ENCODE results near the gene HOXB4.

Gene HOXB4

GRCh38 chr17:48559840-48560817 lies 18.0 kb downstream of the HOXB4 start:
- in situ Hi-C loops (cut with HindIII; ENCODE audit: low pct_unique_long_range_greater_than_20kb, low sequenced_read_pairs): no loop called here
- TF ChIP-seq JUND (IDR thresholded peaks at IDR 0.05; ENCODE audit: low read depth): no peak
- DNase-seq (ENCODE audit: low read depth in 1 of 2, low spot score in 1 of 2): no peak

- TF ChIP-seq JUND (IDR thresholded peaks at IDR 0.05; ENCODE audit: low read depth): no peak
- DNase-seq (ENCODE audit: low read depth in 1 of 2, low spot score in 1 of 2): no peak
- in situ Hi-C loops (cut with HindIII; ENCODE audit: low pct_unique_long_range_greater_than_20kb, low sequenced_read_pairs): no loop called here
These were observed 18.9 kb downstream of the HOXB4 start for GRCh38 chr17:48559122-48559839.

- TF ChIP-seq JUND (IDR thresholded peaks at IDR 0.05; ENCODE audit: low read depth): no peak
- in situ Hi-C loops (cut with HindIII; ENCODE audit: low pct_unique_long_range_greater_than_20kb, low sequenced_read_pairs): no loop called here
These were observed 19.4 kb downstream of the HOXB4 start for GRCh38 chr17:48558831-48559121.

GRCh38 chr17:48558057-48558830 lies 19.9 kb downstream of the HOXB4 start:
- no peak for DNase-seq (ENCODE audit: low read depth in 1 of 2, low spot score in 1 of 2)
- no peak for TF ChIP-seq JUND (IDR thresholded peaks at IDR 0.05; ENCODE audit: low read depth)
- in situ Hi-C loops (cut with HindIII; ENCODE audit: low pct_unique_long_range_greater_than_20kb, low sequenced_read_pairs): no loop called here

More at GRCh38 chr17:48558831-48559121, 19.4 kb downstream of the HOXB4 start:
- DNase-seq (ENCODE audit: low read depth in 1 of 2, low spot score in 1 of 2): no peak

- in situ Hi-C loops (cut with HindIII; ENCODE audit: low pct_unique_long_range_greater_than_20kb, low sequenced_read_pairs): no loop called here
- DNase-seq (ENCODE audit: low read depth in 1 of 2, low spot score in 1 of 2): peak in 1 of 2 experiments; percentile 71
- no peak for TF ChIP-seq JUND (IDR thresholded peaks at IDR 0.05; ENCODE audit: low read depth)
These were observed 21.4 kb downstream of the HOXB4 start for GRCh38 chr17:48556576-48557401.

GRCh38 chr17:48556229-48556575 lies 21.9 kb downstream of the HOXB4 start:
- DNase-seq (ENCODE audit: low read depth in 1 of 2, low spot score in 1 of 2): no peak
- no peak for TF ChIP-seq JUND (IDR thresholded peaks at IDR 0.05; ENCODE audit: low read depth)
- in situ Hi-C loops (cut with HindIII; ENCODE audit: low pct_unique_long_range_greater_than_20kb, low sequenced_read_pairs): no loop called here

- peak; percentile 76 to 84 for DNase-seq (ENCODE audit: low read depth in 1 of 2, low spot score in 1 of 2)
- no peak for TF ChIP-seq JUND (IDR thresholded peaks at IDR 0.05; ENCODE audit: low read depth)
- in situ Hi-C loops (cut with HindIII; ENCODE audit: low pct_unique_long_range_greater_than_20kb, low sequenced_read_pairs): no loop called here
These were observed 22.6 kb downstream of the HOXB4 start for GRCh38 chr17:48555258-48556228.

GRCh38 chr17:48554412-48555257 lies 23.5 kb downstream of the HOXB4 start:
- DNase-seq (ENCODE audit: low read depth in 1 of 2, low spot score in 1 of 2): peak in 1 of 2 experiments; percentile 65
- in situ Hi-C loops (cut with HindIII; ENCODE audit: low pct_unique_long_range_greater_than_20kb, low sequenced_read_pairs): no loop called here
- TF ChIP-seq JUND (IDR thresholded peaks at IDR 0.05; ENCODE audit: low read depth): no peak

GRCh38 chr17:48553826-48554225 lies 24.3 kb downstream of the HOXB4 start:
- TF ChIP-seq JUND (IDR thresholded peaks at IDR 0.05; ENCODE audit: low read depth): no peak
- in situ Hi-C loops (cut with HindIII; ENCODE audit: low pct_unique_long_range_greater_than_20kb, low sequenced_read_pairs): no loop called here
- DNase-seq (ENCODE audit: low read depth in 1 of 2, low spot score in 1 of 2): no peak

GRCh38 chr17:48553190-48553547 lies 25.0 kb downstream of the HOXB4 start:
- in situ Hi-C loops (cut with HindIII; ENCODE audit: low pct_unique_long_range_greater_than_20kb, low sequenced_read_pairs): no loop called here
- TF ChIP-seq JUND (IDR thresholded peaks at IDR 0.05; ENCODE audit: low read depth): no peak
- no peak for DNase-seq (ENCODE audit: low read depth in 1 of 2, low spot score in 1 of 2)
